Neural progenitor cell (in vitro differentiated cells): ENCODE results near the gene SNAPC5. TPM values are rescaled to one million over a fixed set of nuclear protein-coding genes. Genes with fewer than 3 reads are reported as not detected.

Experiments
- DNase-seq: peaks from one replicate; pipeline ENCODE4 v3.0.0-alpha.2; 2016; ENCODE audit warnings: low spot score
- H2AFZ ChIP-seq: fragments of 200-600 bp; sonication (generic); replicated peaks from 2 replicates; pipeline ENCODE4 v1.6.1; 2016; ENCODE audit warnings: antibody characterized with exemption
- H3F3A ChIP-seq: fragments of 200-600 bp; sonication (generic); 2 replicates; pipeline ENCODE4 v1.6.1; 2016; ENCODE audit warnings: antibody characterized with exemption, low read depth
- H3K27ac ChIP-seq: fragments of 200-600 bp; sonication (generic); 2 replicates; pipeline ENCODE4 v1.5.1; 2016; ENCODE audit warnings: mild to moderate bottlenecking
- H3K27me3 ChIP-seq: fragments of 200-600 bp; sonication (generic); 2 replicates; pipeline ENCODE4 v1.6.1; 2016; ENCODE audit warnings: mild to moderate bottlenecking, moderate library complexity
- H3K36me3 ChIP-seq: fragments of 200-600 bp; sonication (generic); 2 replicates; pipeline ENCODE4 v1.5.1; 2016
- H3K4me1 ChIP-seq: fragments of 200-600 bp; sonication (generic); 2 replicates; pipeline ENCODE4 v1.6.1; 2016; ENCODE audit warnings: mixed run types
- H3K4me2 ChIP-seq: fragments of 200-600 bp; sonication (generic); 2 replicates; pipeline ENCODE4 v1.6.1; 2016
- H3K4me3 ChIP-seq: fragments of 200-600 bp; sonication (generic); 2 replicates; pipeline ENCODE4 v1.5.1; 2016
- H3K79me2 ChIP-seq: fragments of 200-600 bp; sonication (generic); 2 replicates; pipeline ENCODE4 v1.6.1; 2016; ENCODE audit warnings: low read depth
- H3K9ac ChIP-seq: fragments of 200-600 bp; sonication (generic); 2 replicates; pipeline ENCODE4 v1.6.1; 2016
- H3K9me3 ChIP-seq: fragments of 200-600 bp; sonication (generic); 2 replicates; pipeline ENCODE4 v1.5.1; 2016; ENCODE audit warnings: low read depth
- H4K20me1 ChIP-seq: fragments of 200-600 bp; sonication (generic); 2 replicates; pipeline ENCODE4 v1.6.1; 2016; ENCODE audit warnings: low read depth
- H3K27ac Mint-ChIP-seq: 3 replicates; pipeline ENCODE4 v1.8.0; 2021; ENCODE audit warnings: mixed read lengths
- H3K27me3 Mint-ChIP-seq: 2 replicates; pipeline ENCODE4 v1.8.0; 2022; ENCODE audit warnings: low read depth, mild to moderate bottlenecking, inconsistent platforms, moderate library complexity, mixed read lengths; ENCODE audit not compliant: insufficient read depth
- H3K36me3 Mint-ChIP-seq: 3 replicates; pipeline ENCODE4 v1.8.0; 2021; ENCODE audit warnings: mixed read lengths
- H3K4me1 Mint-ChIP-seq: 3 replicates; pipeline ENCODE4 v1.8.0; 2021; ENCODE audit warnings: mixed read lengths
- H3K4me3 Mint-ChIP-seq: 3 replicates; pipeline ENCODE4 v1.8.0; 2021; ENCODE audit warnings: mild to moderate bottlenecking, moderate library complexity, mixed read lengths
- H3K9me3 Mint-ChIP-seq: 3 replicates; pipeline ENCODE4 v1.8.0; 2020; ENCODE audit warnings: mixed read lengths
- CTCF ChIP-seq: fragments of 200-600 bp; sonication (generic); IDR thresholded peaks from 2 replicates; pipeline ENCODE4 v1.5.1; 2017; ENCODE audit warnings: antibody characterized with exemption, mild to moderate bottlenecking
- EZH2 ChIP-seq: fragments of 200-600 bp; sonication (generic); IDR thresholded peaks from 2 replicates; pipeline ENCODE4 v1.6.1; 2017; ENCODE audit warnings: antibody characterized with exemption, mild to moderate bottlenecking, moderate library complexity
- EZH2phosphoT487 ChIP-seq: fragments of 200-600 bp; sonication (generic); IDR thresholded peaks from 2 replicates; pipeline ENCODE4 v1.6.1; 2017; ENCODE audit warnings: antibody characterized with exemption
- total RNA-seq: library from RNA; depleted of rRNA; stranded (reverse); fragments of >200 nt; gene quantifications from 2 replicates; pipeline ENCODE4 v1.2.3, GENCODE V29; 2015; ENCODE audit warnings: low replicate concordance

SNAPC5 gene
- total RNA-seq, 1 donor from 2014 or later: 32.7 TPM

GRCh38 chr15:66491846-66492245 is 5.7 kb downstream of the SNAPC5 start:
- Histone ChIP-seq H4K20me1 (no peaks in the 10 kb centered on the region), H3K9ac (no peak overlapping the region), H3K36me3 (peaks cover 4% of the 10 kb centered on the region), H3K27ac (no peak overlapping the region), H3K9me3 (no peaks in the 10 kb centered on the region), H2AFZ (no peak overlapping the region), H3F3A (peaks cover 21% of the 10 kb centered on the region), H3K4me1 (peaks cover 2% of the 10 kb centered on the region), H3K4me3 (no peak overlapping the region), H3K79me2 (peaks cover 16% of the 10 kb centered on the region), H3K27me3 (no peaks in the 10 kb centered on the region), H3K4me2 (no peak overlapping the region)
- H3K27ac Mint-ChIP-seq: no peak overlapping the region
- no peaks in the 10 kb centered on the region for H3K4me1 Mint-ChIP-seq
- H3K36me3 Mint-ChIP-seq: peaks cover 9% of the 10 kb centered on the region
- no peak for DNase-seq
- H3K27me3 Mint-ChIP-seq: no peaks in the 10 kb centered on the region
- no peak overlapping the region for H3K4me3 Mint-ChIP-seq
- no peaks in the 10 kb centered on the region for H3K9me3 Mint-ChIP-seq
- no peak for TF ChIP-seq CTCF
- TF ChIP-seq EZH2phosphoT487: no peak
- TF ChIP-seq EZH2: no peak

- H3K27me3 Mint-ChIP-seq: no peaks in the 10 kb centered on the region
- no peaks in the 10 kb centered on the region for H3K9me3 ChIP-seq
- H3K27ac ChIP-seq: no peak overlapping the region
- H3K9me3 Mint-ChIP-seq: no peaks in the 10 kb centered on the region
- H3K4me2 ChIP-seq: no peak overlapping the region
- no peak overlapping the region for H3K4me3 Mint-ChIP-seq
- no peaks in the 10 kb centered on the region for H3K4me1 Mint-ChIP-seq
- TF ChIP-seq CTCF (no peak), EZH2phosphoT487 (no peak), EZH2 (no peak)
- H3K27me3 ChIP-seq: no peaks in the 10 kb centered on the region
- no peak overlapping the region for H2AFZ ChIP-seq
- H3K9ac ChIP-seq: no peak overlapping the region
- H3F3A ChIP-seq: peaks cover 10% of the 10 kb centered on the region
- H3K4me3 ChIP-seq: no peak overlapping the region
- no peaks in the 10 kb centered on the region for H3K79me2 ChIP-seq
- peaks cover 9% of the 10 kb centered on the region for H3K36me3 Mint-ChIP-seq
- no peak overlapping the region for H3K27ac Mint-ChIP-seq
- no peak for DNase-seq
- no peaks in the 10 kb centered on the region for H3K4me1 ChIP-seq
- H4K20me1 ChIP-seq: no peaks in the 10 kb centered on the region
- peaks cover 4% of the 10 kb centered on the region for H3K36me3 ChIP-seq
Measured at GRCh38 chr15:66489179-66489791, 8.3 kb downstream of the SNAPC5 start.

- Histone ChIP-seq H3K27ac (no peak overlapping the region), H2AFZ (no peak overlapping the region), H3K27me3 (no peaks in the 10 kb centered on the region), H3K9me3 (no peaks in the 10 kb centered on the region), H3K9ac (no peak overlapping the region), H3K79me2 (no peaks in the 10 kb centered on the region), H3K36me3 (peaks cover 4% of the 10 kb centered on the region), H3K4me1 (no peaks in the 10 kb centered on the region), H3K4me2 (no peak overlapping the region), H4K20me1 (no peaks in the 10 kb centered on the region), H3K4me3 (no peak overlapping the region), H3F3A (peaks cover 3% of the 10 kb centered on the region)
- H3K27me3 Mint-ChIP-seq: no peaks in the 10 kb centered on the region
- H3K4me1 Mint-ChIP-seq: no peaks in the 10 kb centered on the region
- DNase-seq: no peak
- H3K4me3 Mint-ChIP-seq: no peak overlapping the region
- H3K36me3 Mint-ChIP-seq: peaks cover 9% of the 10 kb centered on the region
- H3K9me3 Mint-ChIP-seq: no peaks in the 10 kb centered on the region
- no peak for TF ChIP-seq EZH2
- TF ChIP-seq EZH2phosphoT487: no peak
- H3K27ac Mint-ChIP-seq: no peak overlapping the region
Measured at GRCh38 chr15:66488525-66488924, 9.0 kb downstream of the SNAPC5 start.

- no peaks in the 10 kb centered on the region for H3K79me2 ChIP-seq
- H3K36me3 Mint-ChIP-seq: peaks cover 18% of the 10 kb centered on the region
- H3K36me3 ChIP-seq: peaks cover 4% of the 10 kb centered on the region
- H3F3A ChIP-seq: peaks cover 3% of the 10 kb centered on the region
- no peak overlapping the region for H3K4me3 Mint-ChIP-seq
- H3K27me3 ChIP-seq: no peaks in the 10 kb centered on the region
- H3K27me3 Mint-ChIP-seq: no peaks in the 10 kb centered on the region
- no peak overlapping the region for H3K9ac ChIP-seq
- TF ChIP-seq EZH2phosphoT487: no peak
- TF ChIP-seq CTCF: no peak
- no peak for TF ChIP-seq EZH2
- no peak overlapping the region for H3K4me3 ChIP-seq
- H3K9me3 ChIP-seq: no peaks in the 10 kb centered on the region
- no peaks in the 10 kb centered on the region for H3K4me1 ChIP-seq
- H3K9me3 Mint-ChIP-seq: no peaks in the 10 kb centered on the region
- no peak overlapping the region for H2AFZ ChIP-seq
- no peaks in the 10 kb centered on the region for H4K20me1 ChIP-seq
- no peak overlapping the region for H3K4me2 ChIP-seq
- no peak overlapping the region for H3K27ac ChIP-seq
- H3K27ac Mint-ChIP-seq: no peak overlapping the region
- H3K4me1 Mint-ChIP-seq: no peaks in the 10 kb centered on the region
- no peak for DNase-seq
Measured at GRCh38 chr15:66486887-66487286, 10.7 kb downstream of the SNAPC5 start.
